ENCODE results near the gene DPH5.
"Not testable (repeated sequence)": the region's sequence is repeated elsewhere in the genome, so short reads cannot be mapped to it uniquely, and the experiment has no call there.

Gene DPH5

DNA sequence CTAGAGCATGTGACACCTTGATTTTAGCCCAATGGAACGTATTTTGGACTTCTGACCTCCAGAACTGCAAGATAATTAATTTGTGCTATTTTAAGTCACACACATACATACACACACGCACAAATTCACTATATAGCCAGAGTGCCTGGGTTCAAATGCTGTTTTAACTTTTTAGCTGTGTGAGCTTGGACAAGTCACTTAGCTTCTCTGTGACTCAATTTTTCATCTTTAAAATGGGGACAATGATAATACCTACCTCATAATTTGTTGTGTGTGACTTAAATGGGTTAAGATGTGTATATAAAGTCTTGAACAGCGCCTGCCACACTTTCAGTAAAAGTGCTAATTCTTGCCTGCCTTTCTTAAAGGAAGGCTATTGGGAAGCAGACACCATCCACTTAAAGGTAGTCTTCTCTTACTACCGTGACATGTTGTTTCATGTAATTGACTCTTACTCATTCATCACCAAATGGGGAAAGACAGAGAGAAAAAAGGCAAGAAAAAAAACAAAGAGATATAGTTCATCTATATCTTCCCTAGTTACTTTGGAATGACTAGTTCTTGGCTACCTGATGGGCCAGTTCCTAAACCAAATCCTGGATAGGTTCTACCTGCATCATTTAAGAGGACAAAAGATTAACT lies 73.4 kb downstream of the DPH5 start:
- Histone ChIP-seq H3K27me3 (ENCODE audit: insufficient read depth, low read depth, severe bottlenecking) (no peaks in the 10 kb centered on the region), H3K4me3 (ENCODE audit: low read depth, low read length) (no peak overlapping the region), H3K36me3 (no peaks in the 10 kb centered on the region), H3K27ac (no peak overlapping the region), H3K9me3 (ENCODE audit: severe bottlenecking) (no peaks in the 10 kb centered on the region)
- no peak for DNase-seq
- TF ChIP-seq, protein P1, sequence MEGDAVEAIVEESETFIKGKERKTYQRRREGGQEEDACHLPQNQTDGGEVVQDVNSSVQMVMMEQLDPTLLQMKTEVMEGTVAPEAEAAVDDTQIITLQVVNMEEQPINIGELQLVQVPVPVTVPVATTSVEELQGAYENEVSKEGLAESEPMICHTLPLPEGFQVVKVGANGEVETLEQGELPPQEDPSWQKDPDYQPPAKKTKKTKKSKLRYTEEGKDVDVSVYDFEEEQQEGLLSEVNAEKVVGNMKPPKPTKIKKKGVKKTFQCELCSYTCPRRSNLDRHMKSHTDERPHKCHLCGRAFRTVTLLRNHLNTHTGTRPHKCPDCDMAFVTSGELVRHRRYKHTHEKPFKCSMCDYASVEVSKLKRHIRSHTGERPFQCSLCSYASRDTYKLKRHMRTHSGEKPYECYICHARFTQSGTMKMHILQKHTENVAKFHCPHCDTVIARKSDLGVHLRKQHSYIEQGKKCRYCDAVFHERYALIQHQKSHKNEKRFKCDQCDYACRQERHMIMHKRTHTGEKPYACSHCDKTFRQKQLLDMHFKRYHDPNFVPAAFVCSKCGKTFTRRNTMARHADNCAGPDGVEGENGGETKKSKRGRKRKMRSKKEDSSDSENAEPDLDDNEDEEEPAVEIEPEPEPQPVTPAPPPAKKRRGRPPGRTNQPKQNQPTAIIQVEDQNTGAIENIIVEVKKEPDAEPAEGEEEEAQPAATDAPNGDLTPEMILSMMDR (IDR thresholded peaks at IDR 0.05; ENCODE audit: low read depth, low read length), result no peak

DNA sequence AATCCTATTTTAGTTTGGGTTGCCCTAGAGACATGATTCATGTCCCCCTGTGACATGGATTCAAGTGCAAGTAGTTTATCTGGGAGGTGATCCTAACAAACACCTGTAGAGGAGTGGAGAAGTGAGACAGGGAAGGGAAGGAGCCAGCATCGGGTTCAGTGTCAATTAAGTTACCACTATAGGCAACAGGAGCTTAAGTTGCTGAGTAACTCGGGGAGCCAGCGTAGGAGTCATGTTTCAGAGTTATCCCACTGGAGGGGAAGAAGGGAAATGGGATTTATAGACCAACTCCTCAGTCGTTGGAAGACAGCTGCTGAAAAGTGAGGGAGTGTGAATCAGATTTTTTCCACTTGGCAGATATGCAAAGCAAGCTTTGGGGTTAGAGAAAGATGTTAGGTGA lies 74.8 kb downstream of the DPH5 start:
- TF ChIP-seq, protein P1 (IDR thresholded peaks at IDR 0.05; ENCODE audit: low read depth, low read length), result no peak
- DNase-seq, result no peak
- no peak overlapping the region for H3K4me3 ChIP-seq (ENCODE audit: low read depth, low read length)
- H3K9me3 ChIP-seq (ENCODE audit: severe bottlenecking), result no peaks in the 10 kb centered on the region
- H3K27me3 ChIP-seq (ENCODE audit: insufficient read depth, low read depth, severe bottlenecking), result no peaks in the 10 kb centered on the region
- no peak overlapping the region for H3K27ac ChIP-seq
- H3K36me3 ChIP-seq, result no peaks in the 10 kb centered on the region

DNA sequence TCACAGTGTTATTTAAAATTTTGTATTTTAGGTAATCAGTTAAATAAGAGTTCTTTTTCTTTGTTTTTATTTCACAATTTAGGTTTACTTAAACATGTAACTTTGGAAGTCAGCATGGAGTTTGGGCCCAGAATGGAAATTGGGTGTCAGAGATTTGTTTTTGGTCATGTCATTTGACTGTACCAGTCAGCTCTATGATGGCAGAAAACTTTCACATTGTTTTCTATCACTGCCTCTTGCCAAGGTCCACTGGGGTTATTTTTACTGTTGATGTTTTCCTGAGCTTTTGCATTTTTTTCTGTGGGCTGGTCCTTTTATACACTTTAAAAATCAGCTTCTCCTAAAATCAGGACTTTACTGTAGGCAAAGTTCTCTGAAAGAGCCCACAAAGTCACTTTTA lies 75.2 kb downstream of the DPH5 start:
- no peak overlapping the region for H3K4me3 ChIP-seq (ENCODE audit: low read depth, low read length)
- no peak for DNase-seq
- no peaks in the 10 kb centered on the region for H3K36me3 ChIP-seq
- TF ChIP-seq, protein P1 (IDR thresholded peaks at IDR 0.05; ENCODE audit: low read depth, low read length), result no peak
- no peaks in the 10 kb centered on the region for H3K27me3 ChIP-seq (ENCODE audit: insufficient read depth, low read depth, severe bottlenecking)
- H3K9me3 ChIP-seq (ENCODE audit: severe bottlenecking), result no peaks in the 10 kb centered on the region
- H3K27ac ChIP-seq, result no peak overlapping the region

DNA sequence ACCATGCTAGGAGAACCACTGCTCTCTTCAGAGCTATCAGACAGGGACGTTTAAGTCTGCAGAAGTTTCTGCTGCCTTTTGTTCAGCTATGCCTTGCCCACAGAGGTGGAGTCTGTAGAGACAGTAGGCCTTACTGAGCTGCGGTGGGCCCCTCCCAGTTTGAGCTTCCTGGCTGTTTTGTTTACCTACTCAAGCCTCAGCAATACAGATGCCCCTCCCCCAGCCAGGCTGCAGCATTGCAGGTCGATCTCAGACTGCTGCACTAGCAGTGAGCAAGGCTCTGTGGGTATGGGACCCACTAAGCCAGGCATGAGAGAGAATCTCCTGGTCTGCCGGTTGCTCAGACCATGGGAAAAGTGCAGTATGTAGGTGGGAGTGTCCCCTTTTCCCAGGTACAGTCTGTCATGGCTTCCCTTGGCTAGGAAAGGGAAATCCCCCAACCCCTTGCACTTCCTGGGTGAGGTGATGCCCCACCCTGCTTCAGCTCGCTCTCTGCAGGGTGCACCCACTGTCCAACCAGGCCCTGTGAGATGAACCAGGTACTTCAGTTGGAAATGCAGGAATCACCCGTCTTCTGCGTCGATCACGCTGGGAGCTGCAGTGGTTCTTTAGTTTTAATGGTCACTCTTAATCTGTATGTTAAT lies 75.9 kb downstream of the DPH5 start:
- not testable (repeated sequence) for H3K27ac ChIP-seq; H3K9me3 ChIP-seq (ENCODE audit: severe bottlenecking); H3K36me3 ChIP-seq; H3K27me3 ChIP-seq (ENCODE audit: insufficient read depth, low read depth, severe bottlenecking); H3K4me3 ChIP-seq (ENCODE audit: low read depth, low read length)
- peak; percentile 10 for DNase-seq

DNA sequence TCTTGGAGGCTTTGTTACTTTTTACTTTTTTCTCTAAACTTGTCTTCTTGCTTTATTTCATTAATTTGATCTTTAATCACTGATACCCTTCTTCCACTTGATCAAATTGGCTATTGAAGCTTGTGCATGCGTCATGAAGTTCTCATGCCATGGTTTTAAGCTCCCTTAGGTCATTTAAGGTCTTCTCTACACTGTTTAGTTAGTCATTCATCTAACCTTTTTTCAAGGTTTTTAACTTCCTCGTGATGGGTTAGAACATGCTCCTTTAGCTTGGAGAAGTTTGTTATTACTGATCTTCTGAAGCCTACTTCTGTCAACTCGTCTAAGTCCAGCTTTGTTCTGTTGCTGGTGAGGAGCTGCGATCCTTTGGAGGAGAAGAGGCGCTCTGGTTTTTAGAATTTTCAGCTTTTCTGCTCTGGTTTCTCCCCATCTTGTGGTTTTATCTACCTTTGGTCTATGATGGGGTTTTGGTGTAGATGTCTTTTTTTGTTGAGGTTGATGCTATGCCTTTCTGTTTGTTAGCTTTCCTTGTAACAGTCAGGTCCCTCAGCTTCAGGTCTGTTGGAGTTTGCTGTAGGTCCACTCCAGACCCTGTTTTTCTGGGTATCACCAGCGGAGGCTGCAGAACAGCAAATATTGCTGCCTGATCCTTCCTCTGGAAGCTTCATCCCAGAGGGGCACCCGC lies 76.7 kb downstream of the DPH5 start:
- not testable (repeated sequence) for H3K36me3 ChIP-seq, H3K27ac ChIP-seq

DNA sequence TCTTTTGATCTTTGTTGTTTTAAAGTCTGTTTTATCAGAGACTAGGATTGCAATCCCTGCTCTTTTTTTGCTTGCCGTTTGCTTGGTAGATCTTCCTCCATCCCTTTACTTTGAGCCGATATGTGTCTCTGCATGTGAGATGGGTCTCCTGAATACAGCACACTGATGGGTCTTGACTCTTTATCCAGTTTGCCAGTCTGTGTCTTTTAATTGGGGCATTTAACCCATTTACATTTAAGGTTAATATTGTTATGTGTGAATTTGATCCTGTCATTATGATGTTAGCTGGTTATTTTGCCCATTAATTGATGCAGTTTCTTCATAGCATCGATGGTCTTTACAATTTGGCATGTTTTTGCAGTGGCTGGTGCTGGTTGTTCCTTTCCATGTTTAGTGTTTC lies 77.8 kb downstream of the DPH5 start:
- not testable (repeated sequence) for H3K4me3 ChIP-seq (ENCODE audit: low read depth, low read length); H3K36me3 ChIP-seq; H3K9me3 ChIP-seq (ENCODE audit: severe bottlenecking); H3K27me3 ChIP-seq (ENCODE audit: insufficient read depth, low read depth, severe bottlenecking); DNase-seq; H3K27ac ChIP-seq

More for the DNA sequence above, 76.7 kb downstream of the DPH5 start:
- not testable (repeated sequence) for H3K9me3 ChIP-seq (ENCODE audit: severe bottlenecking); H3K27me3 ChIP-seq (ENCODE audit: insufficient read depth, low read depth, severe bottlenecking); H3K4me3 ChIP-seq (ENCODE audit: low read depth, low read length); DNase-seq

DNA sequence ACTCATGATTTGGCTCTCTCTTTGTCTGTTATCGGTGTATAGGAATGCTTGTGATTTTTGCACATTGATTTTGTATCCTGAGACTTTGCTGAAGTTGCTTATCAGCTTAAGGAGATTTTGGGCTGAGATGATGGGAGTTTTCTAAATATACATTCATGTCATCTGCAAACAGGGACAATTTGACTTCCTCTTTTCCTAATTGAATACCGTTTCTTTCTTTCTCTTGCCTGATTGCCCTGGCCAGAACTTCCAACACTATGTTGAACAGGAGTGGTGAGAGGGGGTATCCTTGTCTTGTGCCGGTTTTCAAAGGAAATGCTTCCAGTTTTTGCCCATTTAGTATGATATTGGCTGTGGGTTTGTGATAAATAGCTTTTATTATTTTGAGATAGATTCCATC lies 79.5 kb downstream of the DPH5 start:
- H3K4me3 ChIP-seq (ENCODE audit: low read depth, low read length); H3K9me3 ChIP-seq (ENCODE audit: severe bottlenecking); H3K27me3 ChIP-seq (ENCODE audit: insufficient read depth, low read depth, severe bottlenecking); H3K27ac ChIP-seq; DNase-seq; H3K36me3 ChIP-seq: not testable (repeated sequence)
